Ectodermal cell (in vitro differentiated cells): ENCODE results near the gene TSBP1. TPM values are rescaled to one million over a fixed set of nuclear protein-coding genes. Genes with fewer than 3 reads are reported as not detected.

ENCODE experiments used
- H3K27ac ChIP-seq: 2 replicates; pipeline ENCODE4 v1.7.0; 2013; ENCODE audit warnings: mild to moderate bottlenecking, low read depth, low read length; ENCODE audit not compliant: insufficient read depth, poor library complexity, severe bottlenecking
- H3K27me3 ChIP-seq: 2 replicates; pipeline ENCODE4 v1.7.0; 2013; ENCODE audit warnings: mild to moderate bottlenecking, low read length; ENCODE audit not compliant: insufficient read depth, control insufficient read depth, poor library complexity, severe bottlenecking
- H3K36me3 ChIP-seq: one replicate; pipeline ENCODE4 v1.7.0; 2013; ENCODE audit warnings: low read length; ENCODE audit not compliant: control insufficient read depth, insufficient read depth
- H3K4me1 ChIP-seq: one replicate; pipeline ENCODE4 v1.7.0; 2013; ENCODE audit warnings: low read length; ENCODE audit not compliant: control insufficient read depth, insufficient read depth
- H3K4me3 ChIP-seq: 2 replicates; pipeline ENCODE4 v1.7.0; 2013; ENCODE audit warnings: low read depth, low read length, control low read depth; ENCODE audit not compliant: insufficient read depth
- H3K9me3 ChIP-seq: 2 replicates; pipeline ENCODE4 v1.7.0; 2013; ENCODE audit warnings: mild to moderate bottlenecking, low read length, moderate library complexity; ENCODE audit not compliant: control insufficient read depth
- WGBS, 2 experiments: methylation state at CpG; one replicate each; pipeline ENCODE4 v1.1.7; 2013; ENCODE audit warnings: missing lambda C conversion rate in 2 of 2; 5-methylcytosine and 5-hydroxymethylcytosine counted together
- polyA plus RNA-seq, 4 experiments: library from polyadenylated mRNA; stranded (reverse); fragments of 50-300 nt; gene quantifications; one replicate each; pipeline ENCODE4 v1.2.3, GENCODE V29; 2013

Gene TSBP1, protein sequence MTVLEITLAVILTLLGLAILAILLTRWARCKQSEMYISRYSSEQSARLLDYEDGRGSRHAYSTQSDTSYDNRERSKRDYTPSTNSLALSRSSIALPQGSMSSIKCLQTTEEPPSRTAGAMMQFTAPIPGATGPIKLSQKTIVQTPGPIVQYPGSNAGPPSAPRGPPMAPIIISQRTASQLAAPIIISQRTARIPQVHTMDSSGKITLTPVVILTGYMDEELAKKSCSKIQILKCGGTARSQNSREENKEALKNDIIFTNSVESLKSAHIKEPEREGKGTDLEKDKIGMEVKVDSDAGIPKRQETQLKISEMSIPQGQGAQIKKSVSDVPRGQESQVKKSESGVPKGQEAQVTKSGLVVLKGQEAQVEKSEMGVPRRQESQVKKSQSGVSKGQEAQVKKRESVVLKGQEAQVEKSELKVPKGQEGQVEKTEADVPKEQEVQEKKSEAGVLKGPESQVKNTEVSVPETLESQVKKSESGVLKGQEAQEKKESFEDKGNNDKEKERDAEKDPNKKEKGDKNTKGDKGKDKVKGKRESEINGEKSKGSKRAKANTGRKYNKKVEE
- polyA plus RNA-seq (2013, experiment 1 of 4): not detected
- not detected for polyA plus RNA-seq (2013, experiment 2 of 4)
- polyA plus RNA-seq (2013, experiment 3 of 4): not detected
- polyA plus RNA-seq (2013, experiment 4 of 4): not detected

DNA sequence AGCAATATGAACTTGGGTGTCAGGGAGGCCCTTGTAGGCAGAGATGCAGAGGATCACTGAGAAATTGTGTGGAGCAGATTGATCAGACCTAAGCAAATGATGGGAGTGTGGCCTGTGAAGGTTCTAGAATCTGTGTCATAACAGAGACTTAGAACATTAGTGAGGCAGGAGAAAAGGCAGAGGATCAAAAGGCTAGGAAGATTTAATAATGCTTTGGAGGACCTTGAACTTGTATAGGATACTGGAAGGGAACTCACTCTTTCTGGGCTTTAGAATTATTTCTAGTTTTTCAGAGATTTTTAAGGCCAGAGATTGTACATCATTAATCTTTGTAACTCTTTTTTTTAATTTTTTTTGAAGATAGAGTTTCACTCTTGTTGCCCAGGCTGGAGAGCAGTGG is at the start of gene TSBP1:
TSS of gene TSBP1 (minus strand) at position 101 of the 400 bp plus-strand sequence. CDS start 197 bp downstream, outside the sequence.
- H3K36me3 ChIP-seq: no peaks in the 10 kb centered on the region
- no peaks in the 10 kb centered on the region for H3K4me1 ChIP-seq
- H3K27ac ChIP-seq: no peak within 1 kb of the TSS
- no peak within 1 kb of the TSS for H3K4me3 ChIP-seq
- H3K9me3 ChIP-seq: no peaks in the 10 kb centered on the region
- H3K27me3 ChIP-seq: no peaks in the 10 kb centered on the region

DNA sequence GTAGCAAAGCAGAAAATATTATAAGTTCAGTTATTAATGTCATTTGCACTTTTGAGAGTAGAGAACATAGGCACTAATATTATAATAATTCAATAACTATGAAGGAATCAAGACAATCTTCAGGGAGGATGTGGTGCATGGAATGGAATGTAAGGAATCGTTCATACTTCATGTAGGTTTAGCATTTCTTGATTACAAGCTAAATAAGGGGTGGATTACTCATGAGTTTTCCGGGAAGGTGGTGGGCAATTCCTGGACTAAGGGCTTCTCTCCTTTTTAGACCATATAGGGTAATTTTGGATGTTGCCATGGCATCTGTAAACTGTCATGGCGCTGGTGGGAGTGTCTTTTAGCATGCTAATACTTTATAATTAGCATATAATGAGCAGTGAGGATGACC is 44.3 kb upstream of the TSBP1 start:
- no peak overlapping the region for H3K4me3 ChIP-seq
- peaks cover 27% of the 10 kb centered on the region for H3K27me3 ChIP-seq
- no peaks in the 10 kb centered on the region for H3K36me3 ChIP-seq
- no peak overlapping the region for H3K27ac ChIP-seq
- WGBS, 2 experiments: 93 to 98% methylated on average over 3 of the region's 3 CpGs
- H3K4me1 ChIP-seq: no peaks in the 10 kb centered on the region
- no peaks in the 10 kb centered on the region for H3K9me3 ChIP-seq

DNA sequence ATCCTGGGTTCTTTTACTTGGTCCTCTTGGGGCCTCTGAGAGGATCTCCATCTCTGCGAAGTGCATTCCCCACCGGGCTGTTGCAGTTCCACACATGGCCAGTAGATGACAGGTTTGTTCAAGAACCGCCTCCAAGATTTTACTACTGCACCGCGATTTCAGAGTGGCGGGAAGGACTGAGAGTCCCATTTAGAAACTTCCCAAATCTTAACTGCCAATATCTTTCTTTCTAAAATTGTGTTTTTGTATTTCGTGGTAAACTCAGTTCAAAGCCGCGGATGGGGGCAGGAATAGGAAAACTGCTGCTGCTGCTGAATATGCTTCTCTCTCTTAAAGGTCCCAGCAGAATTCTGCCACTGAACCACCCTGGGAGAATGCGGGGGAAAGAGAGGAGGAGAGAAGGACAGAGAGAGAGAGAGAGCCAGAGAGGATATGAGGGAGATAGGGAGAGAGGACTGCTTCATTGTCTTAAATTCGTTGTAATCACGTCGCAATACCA is 43.9 kb upstream of the TSBP1 start:
- 14 to 19% methylated on average over 12 to 13 of the region's 13 CpGs for WGBS, 2 experiments
- H3K27me3 ChIP-seq: peaks cover 27% of the 10 kb centered on the region

DNA sequence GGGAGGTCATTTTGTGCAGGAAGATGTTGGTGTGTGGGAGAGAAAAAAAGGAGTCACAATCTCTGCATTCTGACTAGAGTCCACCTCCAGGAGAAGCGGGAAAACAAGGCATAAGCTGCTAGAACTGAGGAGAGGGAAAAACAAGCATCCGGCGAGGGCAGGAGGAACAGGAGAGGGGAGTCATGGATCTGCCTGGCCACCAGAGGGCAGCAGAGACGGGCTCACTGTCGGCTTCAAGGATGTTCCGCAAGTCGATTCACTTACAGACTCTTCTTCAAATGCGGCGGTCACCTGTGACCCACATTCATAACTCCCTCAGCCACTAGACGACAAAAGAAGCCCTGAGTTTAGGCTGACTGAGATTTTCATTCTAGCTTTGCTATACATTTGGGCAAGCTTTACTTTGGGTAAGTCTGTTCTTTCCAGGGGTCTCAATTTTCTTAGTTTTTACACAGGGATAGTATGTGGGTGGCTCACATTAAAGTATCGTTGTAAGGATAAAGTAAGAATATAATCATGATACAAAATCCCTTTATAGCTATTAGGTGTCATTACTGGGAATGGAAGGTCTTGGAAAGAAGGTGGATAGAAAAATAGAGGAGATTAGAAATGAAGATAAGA is 41.8 kb upstream of the TSBP1 start:
- Histone ChIP-seq H3K4me3 (no peak overlapping the region), H3K27ac (no peak overlapping the region), H3K27me3 (peaks cover 27% of the 10 kb centered on the region), H3K36me3 (no peaks in the 10 kb centered on the region), H3K4me1 (no peaks in the 10 kb centered on the region), H3K9me3 (no peaks in the 10 kb centered on the region)
- WGBS, 2 experiments: 8 to 18% methylated on average over 10 to 11 of the region's 11 CpGs

More for the DNA sequence above, 43.9 kb upstream of the TSBP1 start:
- no peaks in the 10 kb centered on the region for H3K4me1 ChIP-seq
- H3K9me3 ChIP-seq: no peaks in the 10 kb centered on the region
- H3K36me3 ChIP-seq: no peaks in the 10 kb centered on the region
- no peak overlapping the region for H3K27ac ChIP-seq
- no peak overlapping the region for H3K4me3 ChIP-seq

DNA sequence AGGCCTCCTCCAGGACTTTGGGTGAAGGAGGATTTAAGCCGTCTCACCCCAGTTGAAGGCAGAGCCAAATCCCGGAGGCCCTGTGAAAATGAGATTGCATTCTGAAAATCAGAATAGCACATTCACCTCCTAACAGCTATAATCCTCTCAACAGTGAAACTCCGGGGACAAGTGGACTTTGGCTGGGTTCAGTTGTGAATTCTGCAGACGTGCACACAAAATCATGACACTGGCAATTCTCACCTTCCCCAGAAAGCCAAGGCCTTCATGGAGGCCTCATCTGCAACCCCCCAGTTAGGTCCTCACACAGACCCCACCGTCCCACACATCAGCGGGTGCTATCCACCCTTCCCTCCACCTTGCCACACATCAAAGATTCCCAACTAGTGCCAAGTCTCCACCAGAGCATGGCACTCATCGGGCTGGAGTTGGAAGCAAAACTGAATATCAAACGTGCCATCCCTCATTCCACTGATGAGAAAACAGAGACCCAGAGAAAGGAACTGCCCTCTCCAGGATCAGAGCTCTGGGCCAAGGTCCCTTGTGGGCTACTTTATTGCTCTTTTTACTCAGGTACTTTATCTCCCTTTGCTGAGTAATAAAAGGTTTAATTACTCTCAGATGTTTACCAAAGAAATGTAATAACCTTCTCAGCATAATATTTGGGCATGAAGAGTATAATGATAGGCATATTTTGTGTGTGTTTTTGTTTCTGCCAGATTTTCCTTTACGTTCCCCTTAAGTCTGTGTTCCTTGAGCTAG is 40.0 kb upstream of the TSBP1 start:
- no peaks in the 10 kb centered on the region for H3K36me3 ChIP-seq
- 90 to 94% methylated on average over 9 of the region's 9 CpGs for WGBS, 2 experiments
- H3K27me3 ChIP-seq: peaks cover 27% of the 10 kb centered on the region
- no peak overlapping the region for H3K4me3 ChIP-seq
- H3K9me3 ChIP-seq: no peaks in the 10 kb centered on the region
- no peak overlapping the region for H3K27ac ChIP-seq
- H3K4me1 ChIP-seq: peaks cover 10% of the 10 kb centered on the region

DNA sequence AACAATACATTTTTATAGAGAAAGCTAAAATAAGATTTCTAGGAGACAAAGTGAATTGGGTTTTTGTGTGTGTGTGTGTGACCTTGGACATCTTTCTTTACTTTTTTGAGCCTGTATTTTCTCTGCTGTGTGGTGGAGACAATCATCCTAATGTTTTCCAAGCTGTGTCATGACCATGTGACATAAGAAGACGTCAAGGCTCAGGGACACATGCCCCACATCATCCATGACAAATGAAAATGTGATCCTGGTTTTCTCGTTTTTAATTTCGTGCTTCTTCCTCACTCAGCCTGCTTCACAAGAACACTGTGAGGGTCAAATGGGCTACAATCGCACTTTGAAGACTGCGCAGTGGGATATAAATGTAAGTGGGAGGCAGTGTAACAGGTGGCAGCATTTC is 39.2 kb upstream of the TSBP1 start:
- no peaks in the 10 kb centered on the region for H3K9me3 ChIP-seq
- peaks cover 12% of the 10 kb centered on the region for H3K4me1 ChIP-seq
- peaks cover 27% of the 10 kb centered on the region for H3K27me3 ChIP-seq
- no peaks in the 10 kb centered on the region for H3K36me3 ChIP-seq
- H3K4me3 ChIP-seq: no peak overlapping the region
- no peak overlapping the region for H3K27ac ChIP-seq
- WGBS, 2 experiments: 73 to 74% methylated on average over 5 of the region's 5 CpGs

DNA sequence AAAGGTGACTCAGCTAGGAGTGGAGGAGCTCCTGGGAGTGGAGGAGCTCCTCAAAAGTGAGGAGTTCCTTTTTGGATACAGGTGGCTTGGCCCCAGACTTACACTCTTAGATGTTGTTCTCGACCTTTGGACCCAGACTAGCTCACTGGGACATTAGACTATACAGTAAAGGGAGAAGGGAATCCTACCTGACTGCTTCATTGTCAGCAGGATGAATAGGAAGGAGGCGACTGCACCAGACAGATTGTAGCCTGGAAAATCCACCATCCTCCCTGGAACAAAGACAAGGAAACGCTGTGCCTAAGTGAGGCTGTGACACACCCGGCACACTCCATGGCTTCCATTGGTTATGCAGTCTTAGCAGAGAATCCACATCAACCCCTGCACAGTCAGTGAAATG is 35.2 kb upstream of the TSBP1 start, which contains the start of gene BTNL2:
TSS of gene BTNL2 (minus strand) at position 325 of the 400 bp plus-strand sequence. CDS start at position 267, 58 bp downstream.
- no peaks in the 10 kb centered on the region for H3K9me3 ChIP-seq
- H3K36me3 ChIP-seq: no peaks in the 10 kb centered on the region
- WGBS, 2 experiments: 74 to 75% methylated on average over 4 of the region's 4 CpGs
- no peaks in the 10 kb centered on the region for H3K27me3 ChIP-seq
- no peak within 1 kb of the TSS for H3K27ac ChIP-seq
- H3K4me3 ChIP-seq: no peak within 1 kb of the TSS
- peaks cover 12% of the 10 kb centered on the region for H3K4me1 ChIP-seq

DNA sequence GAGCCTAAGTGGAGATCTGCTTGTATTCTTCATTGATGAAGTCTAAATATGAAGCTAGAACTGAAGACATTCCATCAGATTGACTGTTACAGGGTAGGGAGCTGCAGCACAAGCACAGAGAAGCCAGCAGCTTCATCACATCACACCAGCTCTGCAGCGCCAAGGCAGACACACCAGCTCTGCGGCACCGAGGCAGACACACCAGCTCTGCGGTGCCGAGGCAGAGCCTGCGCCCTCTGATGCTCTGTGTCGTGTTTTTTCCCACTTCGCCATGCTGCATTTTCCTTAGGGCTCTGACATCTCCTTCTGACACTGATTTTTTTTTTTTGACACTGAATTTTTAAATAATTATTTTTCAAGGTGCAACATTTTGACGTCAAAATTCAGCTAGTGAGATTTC is 34.5 kb upstream of the TSBP1 start:
- no peaks in the 10 kb centered on the region for H3K36me3 ChIP-seq
- no peaks in the 10 kb centered on the region for H3K27me3 ChIP-seq
- no peak overlapping the region for H3K27ac ChIP-seq
- no peaks in the 10 kb centered on the region for H3K9me3 ChIP-seq
- 83% methylated on average over 8 to 9 of the region's 9 CpGs for WGBS, 2 experiments
- H3K4me3 ChIP-seq: no peak overlapping the region
- H3K4me1 ChIP-seq: peaks cover 12% of the 10 kb centered on the region

DNA sequence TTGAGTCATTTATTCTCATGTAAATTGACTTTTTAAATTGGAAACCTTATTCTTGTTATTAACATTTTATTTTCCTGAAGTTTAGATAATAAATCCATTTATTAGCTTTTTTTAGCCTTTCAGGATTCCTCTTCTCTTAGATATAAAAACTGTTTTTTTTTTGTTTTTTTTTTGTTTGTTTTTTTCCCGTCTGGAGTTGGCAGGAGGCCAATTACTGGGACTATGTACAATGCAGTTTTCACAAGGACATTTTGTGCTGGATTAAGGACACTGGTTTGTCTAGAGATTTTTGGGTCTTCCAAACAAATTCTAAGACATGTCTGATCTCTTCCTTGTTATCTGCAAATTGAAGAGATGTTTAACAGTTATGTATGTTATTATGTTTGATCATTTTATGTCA is 34.0 kb upstream of the TSBP1 start:
- Histone ChIP-seq H3K4me1 (peaks cover 12% of the 10 kb centered on the region), H3K36me3 (no peaks in the 10 kb centered on the region), H3K27ac (no peak overlapping the region), H3K27me3 (no peaks in the 10 kb centered on the region), H3K4me3 (no peak overlapping the region), H3K9me3 (no peaks in the 10 kb centered on the region)
- WGBS, 2 experiments: 67 to 70% methylated on average over 1 of the region's 1 CpG
